Endothelial cell (in vitro differentiated cells): Measurements from ENCODE around the gene TMEM191B. TPM values are rescaled to one million over a fixed set of nuclear protein-coding genes. Genes with fewer than 3 reads are reported as not detected.
"Not testable (repeated sequence)": the region's sequence is repeated elsewhere in the genome, so short reads cannot be mapped to it uniquely, and the experiment has no call there.

Experiments used
- DNase-seq: peaks from one replicate; pipeline ENCODE4 v3.0.0; 2021; ENCODE audit warnings: low spot score
- H3K27ac Mint-ChIP-seq: one replicate; pipeline ENCODE4 v1.8.0; 2021; ENCODE audit warnings: mixed read lengths, inconsistent platforms; ENCODE audit not compliant: unreplicated experiment
- H3K27me3 Mint-ChIP-seq: one replicate; pipeline ENCODE4 v1.8.0; 2021; ENCODE audit warnings: mild to moderate bottlenecking, moderate library complexity, mixed read lengths, inconsistent platforms; ENCODE audit not compliant: unreplicated experiment
- H3K36me3 Mint-ChIP-seq: one replicate; pipeline ENCODE4 v1.8.0; 2021; ENCODE audit warnings: mild to moderate bottlenecking, low read depth, mixed read lengths, inconsistent platforms; ENCODE audit not compliant: unreplicated experiment
- H3K4me1 Mint-ChIP-seq: one replicate; pipeline ENCODE4 v1.8.0; 2021; ENCODE audit warnings: mild to moderate bottlenecking, mixed read lengths, inconsistent platforms; ENCODE audit not compliant: unreplicated experiment
- H3K4me3 Mint-ChIP-seq: one replicate; pipeline ENCODE4 v1.8.0; 2021; ENCODE audit warnings: mild to moderate bottlenecking, mixed read lengths, inconsistent platforms; ENCODE audit not compliant: unreplicated experiment
- H3K9me3 Mint-ChIP-seq: one replicate; pipeline ENCODE4 v1.8.0; 2021; ENCODE audit warnings: mixed read lengths, inconsistent platforms; ENCODE audit not compliant: unreplicated experiment
- total RNA-seq: library from RNA; stranded (reverse); fragmentation: NEBNext Ultra II Directional; extraction: Animal tissue kit (Norgen Biotek cat#: 25700); gene quantifications from one replicate; pipeline ENCODE4 v1.2.1, GENCODE V29; 2021; ENCODE audit not compliant: unreplicated experiment

The TMEM191B gene
- total RNA-seq, 1 donor from 2014 or later = 1.3 TPM

DNA sequence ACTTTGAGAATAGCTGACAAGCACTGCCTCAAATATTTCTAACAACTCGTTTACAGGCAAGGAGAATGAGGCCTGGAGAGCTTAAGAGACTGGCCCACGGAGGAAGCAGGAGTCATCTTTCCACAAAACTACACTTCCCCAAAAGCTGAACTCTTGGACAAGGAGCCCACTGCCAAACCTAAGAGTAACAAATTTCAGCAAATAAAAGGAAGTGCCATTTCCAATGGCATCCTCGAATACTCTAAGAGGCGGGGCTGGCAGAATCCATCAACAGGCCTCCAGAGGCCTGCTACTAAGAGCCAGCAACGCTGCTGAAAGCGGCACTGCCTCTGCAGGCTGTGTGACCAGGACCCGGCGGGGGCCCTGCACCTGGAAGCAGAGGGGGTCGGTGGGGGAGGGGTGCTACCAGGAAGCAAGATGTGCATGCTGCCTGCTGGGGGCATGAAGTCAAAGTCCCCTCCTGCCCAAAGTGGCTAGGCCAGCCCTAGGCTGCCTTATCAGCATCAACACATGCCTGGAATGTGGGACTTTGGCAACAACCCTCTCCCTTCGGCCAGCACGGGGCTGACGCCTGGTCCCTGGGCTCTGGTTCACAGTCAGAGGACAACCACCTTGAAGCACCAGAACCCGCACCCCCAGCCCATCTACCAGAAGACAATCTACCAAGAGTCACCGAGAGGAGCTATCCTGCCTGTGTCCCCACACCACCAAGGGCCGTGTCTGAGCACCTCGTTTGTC is 43.1 kb downstream of the TMEM191B start:
- H3K4me3 Mint-ChIP-seq, H3K9me3 Mint-ChIP-seq, DNase-seq, H3K27ac Mint-ChIP-seq, H3K27me3 Mint-ChIP-seq, H3K4me1 Mint-ChIP-seq, H3K36me3 Mint-ChIP-seq: not testable (repeated sequence)

DNA sequence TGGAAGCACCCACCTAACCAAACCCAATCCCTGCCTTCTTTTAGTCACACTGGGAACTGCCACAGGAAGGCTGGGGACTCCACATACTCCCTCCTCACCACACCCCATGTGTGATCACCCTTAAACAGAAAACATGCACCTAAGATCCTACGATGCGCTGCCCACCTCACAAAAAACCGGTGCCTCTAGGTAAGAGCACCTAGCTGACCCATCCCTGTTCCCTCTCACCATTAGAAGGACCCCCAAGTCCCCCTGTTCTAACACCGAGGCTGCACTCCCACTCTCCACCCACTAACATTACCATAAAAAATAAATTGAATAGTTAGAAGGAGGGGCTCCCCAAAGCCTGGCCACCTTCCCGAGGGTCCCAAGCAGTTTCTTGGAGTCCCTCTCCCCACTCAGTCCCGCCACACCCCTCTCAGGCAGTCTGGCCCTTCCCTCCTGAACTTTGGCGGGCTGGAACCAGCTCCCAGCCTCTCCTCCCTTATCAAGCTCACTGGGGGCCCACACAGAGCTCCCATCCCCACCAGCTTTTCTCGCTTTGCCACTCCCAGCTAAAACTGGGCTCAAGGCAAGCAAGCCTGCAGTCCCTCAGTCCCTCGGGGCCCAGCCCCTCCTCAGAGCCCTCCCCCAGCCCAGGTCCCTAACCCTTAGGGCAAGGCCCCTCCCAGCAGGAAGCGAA is 46.0 kb downstream of the TMEM191B start:
- not testable (repeated sequence) for H3K4me1 Mint-ChIP-seq, H3K36me3 Mint-ChIP-seq, DNase-seq, H3K9me3 Mint-ChIP-seq, H3K27ac Mint-ChIP-seq, H3K27me3 Mint-ChIP-seq
- H3K4me3 Mint-ChIP-seq = peak overlapping the region; percentile 62

DNA sequence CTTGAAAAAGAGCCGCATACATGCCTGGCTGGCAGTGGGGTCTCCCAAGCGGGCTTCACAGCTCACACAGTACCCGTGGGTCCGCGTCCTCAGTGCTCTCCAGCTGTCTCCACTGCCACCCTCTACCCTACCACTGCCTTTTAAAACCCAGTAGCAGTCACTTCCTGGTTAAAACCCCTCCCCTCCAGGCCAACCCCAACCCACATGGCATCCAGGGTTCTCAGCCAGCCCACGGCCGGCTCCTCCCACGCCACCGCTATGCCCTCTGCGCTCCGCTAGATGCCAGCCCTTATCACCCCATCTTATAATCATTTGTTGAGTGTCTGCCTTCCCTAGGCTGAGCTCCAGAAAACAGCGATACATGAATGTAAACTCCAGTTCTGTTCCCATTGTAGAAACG is 47.0 kb downstream of the TMEM191B start:
- H3K4me3 Mint-ChIP-seq, H3K9me3 Mint-ChIP-seq, H3K27ac Mint-ChIP-seq, DNase-seq, H3K27me3 Mint-ChIP-seq, H3K36me3 Mint-ChIP-seq, H3K4me1 Mint-ChIP-seq: not testable (repeated sequence)

DNA sequence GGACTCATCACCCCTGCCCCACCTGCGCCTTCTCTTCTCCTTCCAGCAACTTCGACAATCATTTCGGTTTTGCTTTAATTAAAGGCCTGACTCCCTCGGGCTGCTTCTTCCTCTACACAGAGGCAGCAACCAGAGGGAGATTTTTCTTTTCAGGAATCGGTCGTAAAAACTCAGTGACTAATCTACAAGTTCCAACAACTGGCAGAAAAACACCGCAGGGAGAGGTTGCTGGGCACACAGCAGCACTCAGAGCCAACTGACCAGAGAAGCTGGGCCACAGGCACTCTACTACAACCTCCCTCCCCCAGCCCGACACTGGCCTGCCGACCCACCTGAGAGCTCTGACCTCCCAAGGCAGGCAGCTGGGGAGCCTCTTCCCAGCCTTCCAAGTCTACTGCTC is 48.1 kb downstream of the TMEM191B start:
- H3K9me3 Mint-ChIP-seq = not testable (repeated sequence)

DNA sequence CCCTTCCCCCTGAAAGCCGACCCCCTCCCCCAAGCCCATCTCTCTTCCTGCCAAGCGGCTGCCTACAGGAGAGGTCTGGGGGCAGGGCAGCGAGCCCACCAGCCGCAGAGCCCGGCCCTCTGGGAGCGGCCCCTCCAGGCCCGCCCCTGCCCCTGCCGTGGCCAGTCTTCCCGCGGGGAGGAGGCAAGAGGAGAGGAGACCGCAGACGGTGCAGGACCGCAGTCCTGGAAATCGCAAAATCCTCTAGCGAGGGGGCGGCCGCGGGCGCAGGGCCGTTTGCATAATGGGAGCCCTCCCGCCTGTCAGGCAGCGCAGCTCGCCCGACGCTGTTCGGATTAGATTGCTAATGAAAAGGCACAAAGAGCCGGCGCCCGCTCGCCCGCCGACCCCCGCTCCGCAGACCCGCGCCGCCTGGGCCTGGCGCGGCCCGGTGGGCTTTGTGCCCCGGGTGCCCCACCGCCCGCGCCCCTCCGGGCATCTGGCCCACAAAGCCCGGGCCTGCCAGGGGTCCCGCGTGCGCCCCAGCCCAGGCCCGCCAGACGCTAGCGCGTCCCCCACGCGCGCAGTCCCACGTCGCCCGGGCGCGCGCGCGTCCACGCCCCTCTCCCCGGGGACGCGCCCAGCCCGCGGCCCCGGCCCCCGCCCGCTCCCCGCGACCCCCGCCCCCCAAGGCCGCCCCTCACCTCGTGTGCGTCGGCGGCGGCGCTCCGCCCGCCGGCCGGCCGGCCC is 49.7 kb downstream of the TMEM191B start:
- not testable (repeated sequence) for DNase-seq, H3K27me3 Mint-ChIP-seq, H3K4me3 Mint-ChIP-seq, H3K27ac Mint-ChIP-seq, H3K9me3 Mint-ChIP-seq, H3K36me3 Mint-ChIP-seq, H3K4me1 Mint-ChIP-seq

More for the DNA sequence above, 48.1 kb downstream of the TMEM191B start:
- H3K36me3 Mint-ChIP-seq, DNase-seq, H3K27me3 Mint-ChIP-seq, H3K4me3 Mint-ChIP-seq, H3K27ac Mint-ChIP-seq, H3K4me1 Mint-ChIP-seq: not testable (repeated sequence)

DNA sequence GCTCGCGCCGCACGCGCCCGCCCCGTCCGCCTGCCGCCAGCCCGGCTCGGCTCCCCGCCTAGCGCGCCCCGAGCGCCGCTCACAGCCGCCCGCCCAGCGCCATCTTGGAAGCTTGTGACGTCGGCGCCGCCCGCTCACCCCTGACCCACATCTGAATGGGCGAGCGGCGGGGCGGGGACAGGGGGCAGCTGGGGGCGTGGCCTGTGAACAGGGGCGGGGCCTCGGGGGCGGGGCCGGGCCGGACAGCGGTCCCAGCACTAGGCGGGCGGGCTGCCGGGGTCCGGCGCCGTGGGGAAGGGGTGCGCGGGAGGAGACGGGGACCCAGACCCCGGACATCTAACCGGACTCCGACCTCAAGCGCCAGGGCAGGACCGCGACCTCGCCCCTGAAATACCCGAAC is 50.2 kb downstream of the TMEM191B start:
- not testable (repeated sequence) for H3K9me3 Mint-ChIP-seq, H3K27me3 Mint-ChIP-seq, H3K27ac Mint-ChIP-seq, H3K4me1 Mint-ChIP-seq, H3K36me3 Mint-ChIP-seq, H3K4me3 Mint-ChIP-seq
- DNase-seq = peak; percentile 54

Other genes starting within 250 kb of the TMEM191B start
- gene GGTLC3, start 9.6 kb upstream of the TMEM191B start, total RNA-seq = 0.56 TPM
- 1.2 TPM for gene RIMBP3, start 84.1 kb downstream of the TMEM191B start, total RNA-seq